HEK293 (cell line): ENCODE measurements around the gene RACGAP1.
"Not testable (repeated sequence)": the region's sequence is repeated elsewhere in the genome, so short reads cannot be mapped to it uniquely, and the experiment has no call there.

Experiments
- CTCF ChIA-PET: fragments of 350-600 bp; formaldehyde crosslinking; extraction: SDS; loops from one replicate; lab custom pipeline; 2021; ENCODE audit warnings: antibody characterized with exemption; lab: Yijun Ruan, JAX
- POLR2A ChIA-PET: fragments of 300-600 bp; formaldehyde crosslinking; extraction: SDS; loops from one replicate; lab custom pipeline; 2020; ENCODE audit warnings: antibody characterized with exemption, inconsistent platforms; lab: Yijun Ruan, JAX
- H3K27ac ChIP-seq: fragments of 200-500 bp; sonication (Bioruptor generic); 2 replicates; pipeline ENCODE4 v1.5.1; 2014; ENCODE audit warnings: low read depth, low read length, control low read depth, inconsistent platforms; ENCODE audit errors: extremely low read depth
- H3K36me3 ChIP-seq, 2 experiments: fragments of 200-500 bp in 1 of 2; sonication (Bioruptor generic) in 1 of 2; 1 replicate in 1 of 2; 2 replicates in 1 of 2; pipeline ENCODE4 v1.5.1; 2014 to 2017; ENCODE audit warnings: inconsistent platforms in 2 of 2, low read length in 2 of 2; ENCODE audit not compliant: control insufficient read depth in 2 of 2, insufficient read depth in 1 of 2
- H3K4me1 ChIP-seq: fragments of 200-500 bp; sonication (Bioruptor generic); 2 replicates; pipeline ENCODE4 v1.5.1; 2014; ENCODE audit warnings: mild to moderate bottlenecking, low read length, inconsistent platforms; ENCODE audit not compliant: control insufficient read depth, insufficient read depth
- H3K4me3 ChIP-seq: 2 replicates; pipeline ENCODE4 v1.5.1; 2011; ENCODE audit warnings: low read depth, mild to moderate bottlenecking, control low read depth, low read length, moderate library complexity
- H3K9me3 ChIP-seq: fragments of 200-500 bp; sonication (Bioruptor generic); 2 replicates; pipeline ENCODE4 v1.5.1; 2014; ENCODE audit warnings: low read depth, low read length, inconsistent platforms; ENCODE audit not compliant: control insufficient read depth, insufficient read depth
- FEZF1 ChIP-seq: fragments of 450-650 bp; formaldehyde crosslinking; IDR thresholded peaks from 2 replicates; pipeline ENCODE4 v1.5.1; 2016; ENCODE audit warnings: missing biosample characterization, missing genetic modification characterization
- WT1 ChIP-seq: fragments of 450-650 bp; formaldehyde crosslinking; IDR thresholded peaks from 2 replicates; pipeline ENCODE4 v1.5.1; 2016; ENCODE audit warnings: missing biosample characterization, missing genetic modification characterization
- ZBTB1 ChIP-seq: fragments of 450-650 bp; formaldehyde crosslinking; IDR thresholded peaks from 2 replicates; pipeline ENCODE4 v1.5.1; 2016; ENCODE audit warnings: missing biosample characterization, missing genetic modification characterization
- ZBTB17 ChIP-seq: fragments of 450-650 bp; formaldehyde crosslinking; IDR thresholded peaks from 2 replicates; pipeline ENCODE4 v1.5.1; 2016; ENCODE audit warnings: missing biosample characterization, missing genetic modification characterization
- ZIC2 ChIP-seq: fragments of 450-650 bp; formaldehyde crosslinking; IDR thresholded peaks from 2 replicates; pipeline ENCODE4 v1.5.1; 2016; ENCODE audit warnings: missing biosample characterization, missing genetic modification characterization
- ZNF112 ChIP-seq: fragments of 450-650 bp; formaldehyde crosslinking; IDR thresholded peaks from 2 replicates; pipeline ENCODE4 v1.5.0; 2017; ENCODE audit warnings: missing biosample characterization, missing genetic modification characterization
- ZNF157 ChIP-seq: fragments of 450-650 bp; formaldehyde crosslinking; IDR thresholded peaks from 2 replicates; pipeline ENCODE4 v1.5.1; 2016; ENCODE audit warnings: missing biosample characterization, missing genetic modification characterization
- ZNF211 ChIP-seq: fragments of 450-650 bp; formaldehyde crosslinking; IDR thresholded peaks from 2 replicates; pipeline ENCODE4 v1.5.1; 2016; ENCODE audit warnings: low read depth, missing biosample characterization, missing genetic modification characterization
- ZNF561 ChIP-seq: fragments of 450-650 bp; IDR thresholded peaks from 2 replicates; pipeline ENCODE4 v1.5.1; 2018; ENCODE audit warnings: missing biosample characterization, missing genetic modification characterization, borderline replicate concordance
- ZNF623 ChIP-seq: fragments of 450-650 bp; formaldehyde crosslinking; IDR thresholded peaks from 2 replicates; pipeline ENCODE4 v1.5.1; 2016; ENCODE audit warnings: missing biosample characterization, missing genetic modification characterization
- ZNF660 ChIP-seq: fragments of 450-650 bp; IDR thresholded peaks from 2 replicates; pipeline ENCODE4 v1.5.1; 2018; ENCODE audit warnings: missing biosample characterization, mild to moderate bottlenecking, missing genetic modification characterization
- ZNF664 ChIP-seq: fragments of 450-650 bp; formaldehyde crosslinking; IDR thresholded peaks from 2 replicates; pipeline ENCODE4 v1.5.1; 2016; ENCODE audit warnings: missing biosample characterization, missing genetic modification characterization
- TF ChIP-seq, protein P1 (sequence below): fragments of 450-650 bp; formaldehyde crosslinking; IDR thresholded peaks from 2 replicates; pipeline ENCODE4 v1.5.1; 2017; ENCODE audit warnings: missing biosample characterization, missing genetic modification characterization

The RACGAP1 gene

DNA sequence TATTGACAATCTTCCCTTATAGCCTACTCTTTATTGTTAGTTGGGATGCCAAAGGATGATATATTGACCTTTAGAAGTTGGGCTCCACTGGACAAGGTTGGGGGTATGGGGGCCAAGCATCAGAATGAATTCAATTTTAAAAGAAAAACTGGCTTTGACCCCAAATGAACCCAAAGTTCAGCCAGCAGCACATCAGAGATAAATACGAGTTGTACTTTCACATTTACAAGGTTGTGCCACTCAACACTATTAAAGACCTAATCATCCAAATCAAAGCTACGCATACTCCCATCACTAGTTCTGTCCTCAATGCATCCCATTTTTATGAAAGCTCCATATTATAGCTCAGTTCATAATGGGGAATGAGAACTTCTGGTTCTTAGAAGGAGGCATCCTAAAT is 35.9 kb downstream of the RACGAP1 start:
- H3K4me1 ChIP-seq, H3K4me3 ChIP-seq, H3K9me3 ChIP-seq, POLR2A ChIA-PET, H3K27ac ChIP-seq: not testable (repeated sequence)
- CTCF ChIA-PET = interaction anchor here (0.6 to 4.1 kb wide), 4 partner anchors 12 to 49 kb away, joined by 3 to 26 read pairs (median 8); no protein-coding TSS in a partner anchor
- H3K36me3 ChIP-seq = peaks cover 64 to 96% of the 10 kb centered on the region in 2 experiments

DNA sequence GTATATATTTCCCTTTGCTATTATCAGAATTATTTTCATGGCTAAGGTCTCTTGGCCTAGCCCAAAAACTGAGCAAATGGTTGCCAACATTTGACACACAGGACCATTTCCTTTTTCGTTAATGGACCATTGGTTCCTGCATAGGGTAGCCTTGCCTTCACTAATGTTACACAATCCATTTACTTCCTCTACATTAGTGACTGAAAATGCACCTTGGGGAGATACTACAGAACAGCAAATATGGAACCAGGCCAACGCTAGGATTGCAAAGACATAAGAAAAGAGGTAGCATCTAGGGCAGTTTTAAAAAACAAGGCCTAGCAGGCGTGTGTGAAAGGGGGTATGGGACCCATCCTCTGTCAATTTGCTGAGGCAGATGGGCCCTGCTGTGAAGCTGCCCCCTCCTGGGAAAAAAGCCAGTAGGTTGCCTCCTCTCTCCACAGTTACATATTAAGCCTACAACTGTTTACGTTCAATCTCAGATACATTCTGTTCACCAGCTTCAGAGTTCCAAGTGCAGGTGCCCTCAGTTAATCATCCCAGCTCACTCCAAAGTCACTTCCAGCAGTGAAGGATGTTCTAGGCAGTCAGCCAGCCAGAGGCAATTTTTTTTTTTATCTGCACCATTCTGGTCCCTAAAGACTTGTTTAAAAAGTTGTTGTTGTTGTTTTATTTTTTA is 37.5 kb downstream of the RACGAP1 start:
- ChIA-PET CTCF (interaction anchor here (0.6 to 4.1 kb wide), 2 partner anchors 21 to 800 kb away, joined by 3 to 26 read pairs; no protein-coding TSS in a partner anchor), POLR2A (no interaction called here)
- H3K9me3 ChIP-seq = no peaks in the 10 kb centered on the region
- H3K27ac ChIP-seq = no peak overlapping the region
- no peaks in the 10 kb centered on the region for H3K4me1 ChIP-seq
- TF ChIP-seq ZIC2 = peak; percentile 82
- no peak for TF ChIP-seq ZNF623 (tag by site-specific recombination)
- H3K4me3 ChIP-seq = no peak overlapping the region
- H3K36me3 ChIP-seq = peaks cover 47 to 82% of the 10 kb centered on the region in 2 experiments

DNA sequence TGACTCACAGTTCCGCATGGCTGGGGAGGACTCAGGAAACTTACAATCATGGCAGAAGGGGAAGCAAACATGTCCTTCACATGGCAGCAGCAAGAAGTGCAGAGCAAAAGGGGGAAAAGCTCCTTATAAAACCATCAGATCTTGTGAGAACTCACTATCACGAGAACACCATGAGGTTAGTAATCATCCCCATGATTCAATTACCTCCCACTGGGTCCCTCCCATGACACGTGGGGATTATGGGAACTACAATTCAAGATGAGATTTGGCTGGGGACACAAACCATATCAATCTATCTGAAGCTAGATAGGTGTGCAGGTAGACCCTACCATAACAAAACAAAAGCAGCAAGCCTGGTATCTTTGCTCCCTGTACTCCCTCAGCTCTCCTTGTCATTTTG is 38.8 kb downstream of the RACGAP1 start:
- H3K4me1 ChIP-seq, H3K9me3 ChIP-seq, H3K4me3 ChIP-seq, H3K27ac ChIP-seq: not testable (repeated sequence)
- POLR2A ChIA-PET = interaction anchor here (0.6 kb wide), 1 partner anchor 41 kb away, joined by 3 read pairs; no protein-coding TSS in a partner anchor
- 0 out of 2 replicates have a peak, but pooled peaks have one; percentile 21 for TF ChIP-seq WT1 (tag by site-specific recombination)
- TF ChIP-seq ZIC2 = peak; percentile 55; the same call in 1 of the 2 replicates
- TF ChIP-seq ZBTB17 (tag by site-specific recombination) = peak; percentile 57
- CTCF ChIA-PET = interaction anchor here (0.6 to 2.3 kb wide), 3 partner anchors 19 to 771 kb away, joined by 3 to 19 read pairs (median 3); no protein-coding TSS in a partner anchor
- peaks cover 35 to 69% of the 10 kb centered on the region in 2 experiments for H3K36me3 ChIP-seq

DNA sequence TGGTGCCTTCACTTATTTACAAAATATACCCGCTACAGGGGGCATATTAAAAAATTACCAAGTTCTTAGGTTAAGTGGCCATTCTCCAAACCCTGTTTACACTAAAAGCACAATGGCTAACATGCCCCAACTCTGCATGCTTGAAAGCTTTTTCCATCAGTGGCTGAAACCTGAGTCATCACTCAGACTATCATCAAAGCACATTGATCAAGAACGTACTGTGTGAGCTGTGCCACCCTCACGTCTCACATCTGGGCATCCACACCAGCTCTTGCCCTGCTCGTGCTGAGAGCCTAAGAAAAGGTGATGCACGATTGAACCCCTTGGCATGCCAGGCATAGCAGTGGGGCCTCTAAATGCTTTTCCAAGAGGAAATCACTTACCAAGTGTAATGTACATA is 39.3 kb downstream of the RACGAP1 start:
- Histone ChIP-seq H3K4me1 (no peaks in the 10 kb centered on the region), H3K9me3 (no peaks in the 10 kb centered on the region), H3K4me3 (no peak overlapping the region), H3K27ac (no peak overlapping the region), H3K36me3 (peaks cover 30 to 66% of the 10 kb centered on the region in 2 experiments)
- TF ChIP-seq ZBTB1 (tag by site-specific recombination) = no peak
- TF ChIP-seq FEZF1 (tag by site-specific recombination) = 0 out of 2 replicates have a peak, but pooled peaks have one; percentile 22
- CTCF ChIA-PET = interaction anchor here (0.6 to 3.0 kb wide), 4 partner anchors 19 to 770 kb away, joined by 3 to 19 read pairs (median 8); no protein-coding TSS in a partner anchor
- POLR2A ChIA-PET = no interaction called here

DNA sequence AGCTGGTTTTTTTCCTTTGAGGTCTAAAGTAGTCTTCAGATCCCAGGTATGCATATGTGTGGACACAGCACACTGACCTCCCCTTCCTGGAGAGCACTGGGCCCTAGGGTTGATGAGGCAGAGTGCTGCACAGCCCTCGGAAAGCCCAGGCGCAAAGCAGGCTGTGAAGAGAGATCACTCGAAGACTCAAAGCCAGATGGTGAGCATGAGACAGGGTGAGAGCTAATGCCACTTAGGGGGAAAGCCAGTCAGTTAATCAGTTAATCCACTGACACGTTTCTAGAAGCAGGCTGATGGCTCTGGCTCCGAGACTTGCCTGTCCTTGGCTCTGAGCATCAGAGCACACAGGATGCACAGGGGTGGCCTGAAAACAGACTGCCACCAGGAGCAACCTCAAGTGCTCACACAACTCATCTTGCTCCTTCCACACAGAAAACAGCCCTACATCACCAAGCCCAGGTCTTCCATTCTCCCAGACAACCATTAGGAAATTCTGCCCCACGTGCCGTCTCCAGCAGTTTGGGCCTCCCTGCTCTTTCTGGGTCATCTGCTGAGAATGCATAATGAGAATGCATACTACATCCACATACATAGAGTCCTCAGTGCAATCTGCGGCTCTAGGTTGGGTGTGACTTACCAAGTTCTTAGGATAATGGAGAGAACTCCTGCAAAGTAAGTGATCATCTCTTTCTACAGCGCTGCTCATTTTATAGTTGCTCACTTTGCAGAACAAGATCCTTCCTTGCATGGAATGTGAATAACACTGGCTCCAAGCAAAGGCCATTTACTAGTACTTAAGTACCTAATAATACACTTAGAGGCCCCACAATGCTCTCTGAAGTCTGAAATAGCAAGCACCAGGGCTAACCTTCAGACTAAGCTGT is 40.6 kb downstream of the RACGAP1 start:
- Histone ChIP-seq H3K9me3 (no peaks in the 10 kb centered on the region), H3K4me3 (no peak overlapping the region), H3K4me1 (no peaks in the 10 kb centered on the region), H3K36me3 (peaks cover 19 to 53% of the 10 kb centered on the region in 2 experiments), H3K27ac (no peak overlapping the region)
- ChIA-PET POLR2A (no interaction called here), CTCF (interaction anchor here (0.6 to 7.5 kb wide), 10 partner anchors 8 to 243 kb away, joined by 3 to 104 read pairs (median 7); partner anchors contain the start of genes SMARCD1 and TMBIM6)
- TF ChIP-seq, protein P1, sequence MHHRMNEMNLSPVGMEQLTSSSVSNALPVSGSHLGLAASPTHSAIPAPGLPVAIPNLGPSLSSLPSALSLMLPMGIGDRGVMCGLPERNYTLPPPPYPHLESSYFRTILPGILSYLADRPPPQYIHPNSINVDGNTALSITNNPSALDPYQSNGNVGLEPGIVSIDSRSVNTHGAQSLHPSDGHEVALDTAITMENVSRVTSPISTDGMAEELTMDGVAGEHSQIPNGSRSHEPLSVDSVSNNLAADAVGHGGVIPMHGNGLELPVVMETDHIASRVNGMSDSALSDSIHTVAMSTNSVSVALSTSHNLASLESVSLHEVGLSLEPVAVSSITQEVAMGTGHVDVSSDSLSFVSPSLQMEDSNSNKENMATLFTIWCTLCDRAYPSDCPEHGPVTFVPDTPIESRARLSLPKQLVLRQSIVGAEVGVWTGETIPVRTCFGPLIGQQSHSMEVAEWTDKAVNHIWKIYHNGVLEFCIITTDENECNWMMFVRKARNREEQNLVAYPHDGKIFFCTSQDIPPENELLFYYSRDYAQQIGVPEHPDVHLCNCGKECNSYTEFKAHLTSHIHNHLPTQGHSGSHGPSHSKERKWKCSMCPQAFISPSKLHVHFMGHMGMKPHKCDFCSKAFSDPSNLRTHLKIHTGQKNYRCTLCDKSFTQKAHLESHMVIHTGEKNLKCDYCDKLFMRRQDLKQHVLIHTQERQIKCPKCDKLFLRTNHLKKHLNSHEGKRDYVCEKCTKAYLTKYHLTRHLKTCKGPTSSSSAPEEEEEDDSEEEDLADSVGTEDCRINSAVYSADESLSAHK = peak; percentile 72; the same call in 1 of the 2 replicates
- TF ChIP-seq ZNF664 = peak; percentile 65; the same call in 1 of the 2 replicates
- no peak for TF ChIP-seq ZNF112
- TF ChIP-seq FEZF1 (tag by site-specific recombination) = peak; percentile 51
- TF ChIP-seq ZNF157 (tag by site-specific recombination) = peak; percentile 63
- no peak for TF ChIP-seq ZNF561 (tag by site-specific recombination)
- no peak for TF ChIP-seq ZNF211 (tag by site-specific recombination)
- no peak for TF ChIP-seq ZNF660
